HG03095 (cell line): ENCODE measurements around the gene NSUN4.
"Not testable (repeated sequence)": the region's sequence is repeated elsewhere in the genome, so short reads cannot be mapped to it uniquely, and the experiment has no call there.

Source experiments
- ATAC-seq: cut with Tn5 transposase; IDR thresholded peaks from one replicate; pipeline ENCODE4 v1.9.1; 2021; ENCODE audit warnings: moderate library complexity; ENCODE audit not compliant: unreplicated experiment

NSUN4 gene

GRCh38 chr1:46364612-46365011, 24.0 kb downstream of the NSUN4 start:
- ATAC-seq = no peak

GRCh38 chr1:46365796-46366195, 25.2 kb downstream of the NSUN4 start:
- not testable (repeated sequence) for ATAC-seq

- no peak for ATAC-seq
These were observed 26.5 kb downstream of the NSUN4 start for GRCh38 chr1:46367072-46367471.

GRCh38 chr1:46367701-46368100, 27.1 kb downstream of the NSUN4 start:
- not testable (repeated sequence) for ATAC-seq

GRCh38 chr1:46368791-46369190, 28.2 kb downstream of the NSUN4 start:
- no peak for ATAC-seq

- no peak for ATAC-seq
These were observed 29.1 kb downstream of the NSUN4 start for GRCh38 chr1:46369542-46370213.

- ATAC-seq = no peak
These were observed 29.6 kb downstream of the NSUN4 start for GRCh38 chr1:46370214-46370633.

GRCh38 chr1:46372431-46372830, 31.8 kb downstream of the NSUN4 start:
- ATAC-seq = no peak

- no peak for ATAC-seq
These were observed 39.4 kb downstream of the NSUN4 start for GRCh38 chr1:46379996-46380395.

- ATAC-seq = no peak
These were observed 39.9 kb downstream of the NSUN4 start for GRCh38 chr1:46380508-46380907.

- no peak for ATAC-seq
These were observed 52.9 kb downstream of the NSUN4 start for GRCh38 chr1:46393510-46393909.

GRCh38 chr1:46394108-46394871, 53.7 kb downstream of the NSUN4 start, which contains the start of gene FAAH:
Gene FAAH (plus strand): TSS chr1:46394317. CDS start chr1:46394349, 32 bp downstream.
- no peak for ATAC-seq

GRCh38 chr1:46394872-46395465, 54.4 kb downstream of the NSUN4 start:
- no peak for ATAC-seq

- no peak for ATAC-seq
These were observed 56.1 kb downstream of the NSUN4 start for GRCh38 chr1:46396441-46397398.

- ATAC-seq = no peak
These were observed 58.7 kb downstream of the NSUN4 start for GRCh38 chr1:46399307-46399706.

- ATAC-seq = no peak
These were observed 59.8 kb downstream of the NSUN4 start for GRCh38 chr1:46400421-46400820.

GRCh38 chr1:46401154-46401913, 60.7 kb downstream of the NSUN4 start:
- no peak for ATAC-seq

GRCh38 chr1:46401964-46402626, 61.5 kb downstream of the NSUN4 start:
- no peak for ATAC-seq

- no peak for ATAC-seq
These were observed 63.3 kb downstream of the NSUN4 start for GRCh38 chr1:46403916-46404315.
